HCT116 (cell line): Measurements from ENCODE around the gene MSI2. TPM values are rescaled to one million over a fixed set of nuclear protein-coding genes. Genes with fewer than 3 reads are reported as not detected.

ENCODE experiments used
- ATAC-seq: fragments of 200-7000 bp; cut with Tn5 transposase; 2 replicates; pipeline ENCODE4 v1.9.1; 2020; ENCODE audit warnings: mild to moderate bottlenecking, moderate library complexity
- BruUV-seq: library from RNA; stranded (reverse); fragments of 400-500 nt; replicated peaks from 2 replicates; lab custom pipeline; 2021; lab: Mats Ljungman, UMichigan
- CTCF ChIA-PET: fragments of 300-600 bp; sonication (Branson Sonifier 250); formaldehyde crosslinking; loops from one replicate; lab custom pipeline; 2021; ENCODE audit warnings: antibody characterized with exemption; lab: Charles Lee
- POLR2A ChIA-PET: fragments of 300-600, 350-600 bp; sonication (Branson Sonifier 250); formaldehyde crosslinking; loops from one replicate; lab custom pipeline; 2021; ENCODE audit warnings: antibody characterized with exemption; lab: Charles Lee
- RAD21 ChIA-PET, 2 experiments: fragments of 300-600 bp; sonication (Branson Sonifier 250); formaldehyde crosslinking; loops; one replicate each; lab custom pipeline; 2023; ENCODE audit warnings: low total read pairs in 2 of 2; ENCODE audit not compliant: uncharacterized antibody in 2 of 2, unreplicated experiment in 2 of 2, low non-redundant PET in 1 of 2; lab: Charles Lee
- DNase-seq: peaks from one replicate; pipeline ENCODE4 v3.0.0-alpha.2; 2010; ENCODE audit warnings: low read depth, low spot score
- H2AFZ ChIP-seq: fragments of 200-600 bp; shearing (Covaris generic), sonication (generic); 2 replicates; pipeline ENCODE4 v1.6.1; 2017; ENCODE audit warnings: low read depth, mixed run types, mixed read lengths, antibody characterized with exemption, low read length; ENCODE audit not compliant: poor library complexity, severe bottlenecking
- H3K27ac ChIP-seq: 2 replicates; pipeline ENCODE4 v1.5.1; 2012; ENCODE audit warnings: low read depth, low read length
- H3K27me3 ChIP-seq: fragments of 200-600 bp; sonication (generic); 2 replicates; pipeline ENCODE4 v1.6.1; 2016; ENCODE audit warnings: mixed run types, low read length, mixed read lengths; ENCODE audit not compliant: insufficient read depth
- H3K36me3 ChIP-seq, 2 experiments: fragments of 200-500 bp in 1 of 2; fragments of 200-600 bp in 1 of 2; sonication (Bioruptor generic) in 1 of 2; sonication (generic) in 1 of 2; 2 replicates each; pipeline versions ENCODE4 v1.5.1 to v1.6.1; 2014 to 2016; ENCODE audit warnings: low read length in 2 of 2, inconsistent platforms in 1 of 2, mixed read lengths in 1 of 2, mixed run types in 1 of 2; ENCODE audit not compliant: insufficient read depth in 2 of 2, control insufficient read depth in 1 of 2
- H3K4me1 ChIP-seq, 2 experiments: fragments of 200-600 bp in 1 of 2; sonication (generic) in 1 of 2; 2 replicates each; pipeline versions ENCODE4 v1.5.1 to v1.6.1; 2012 to 2017; ENCODE audit warnings: low read length in 2 of 2, inconsistent platforms in 1 of 2, mild to moderate bottlenecking in 1 of 2, mixed read lengths in 1 of 2, mixed run types in 1 of 2, moderate library complexity in 1 of 2; ENCODE audit not compliant: insufficient read depth in 2 of 2, control insufficient read depth in 1 of 2
- H3K4me2 ChIP-seq: fragments of 200-600 bp; sonication (generic); 2 replicates; pipeline ENCODE4 v1.6.1; 2017; ENCODE audit warnings: mixed run types, low read length, mixed read lengths
- H3K4me3 ChIP-seq, 2 experiments: fragments of 200-600 bp in 1 of 2; sonication (generic) in 1 of 2; replicated peaks in 1 of 2; 2 replicates each; pipeline ENCODE4 v1.5.1; 2011 to 2016; ENCODE audit warnings: low read length in 2 of 2, control low read depth in 1 of 2, low read depth in 1 of 2, mild to moderate bottlenecking in 1 of 2, mixed read lengths in 1 of 2, mixed run types in 1 of 2
- H3K79me2 ChIP-seq: fragments of 200-600 bp; sonication (generic); 2 replicates; pipeline ENCODE4 v1.6.1; 2017; ENCODE audit warnings: mild to moderate bottlenecking, mixed run types, low read length, moderate library complexity, mixed read lengths; ENCODE audit not compliant: insufficient read depth
- H3K9ac ChIP-seq: fragments of 200-600 bp; sonication (generic); 2 replicates; pipeline ENCODE4 v1.6.1; 2016; ENCODE audit warnings: low read length, mixed read lengths
- H3K9me2 ChIP-seq: fragments of 200-600 bp; sonication (generic), shearing (Covaris generic); 2 replicates; pipeline ENCODE4 v1.6.1; 2017; ENCODE audit warnings: mixed run types, mild to moderate bottlenecking, moderate library complexity; ENCODE audit not compliant: insufficient read depth
- H3K9me3 ChIP-seq, 2 experiments: fragments of 200-500 bp in 1 of 2; fragments of 200-600 bp in 1 of 2; sonication (Bioruptor generic) in 1 of 2; sonication (generic) in 1 of 2; 2 replicates each; pipeline ENCODE4 v1.6.1; 2014 to 2017; ENCODE audit warnings: low read length in 2 of 2, mixed read lengths in 2 of 2, inconsistent platforms in 1 of 2, low read depth in 1 of 2, mild to moderate bottlenecking in 1 of 2, mixed run types in 1 of 2, moderate library complexity in 1 of 2; ENCODE audit not compliant: control insufficient read depth in 1 of 2, insufficient read depth in 1 of 2
- H4K20me1 ChIP-seq: fragments of 200-600 bp; sonication (generic), shearing (Covaris generic); 2 replicates; pipeline ENCODE4 v1.6.1; 2017; ENCODE audit warnings: mixed run types, mild to moderate bottlenecking, moderate library complexity; ENCODE audit not compliant: insufficient read depth
- CBX3 ChIP-seq: IDR thresholded peaks from 2 replicates; pipeline ENCODE4 v1.6.1; 2012; ENCODE audit warnings: low read depth
- EZH2 ChIP-seq: fragments of 200-600 bp; sonication (generic); IDR thresholded peaks from 2 replicates; pipeline ENCODE4 v1.6.1; 2017; ENCODE audit warnings: antibody characterized with exemption, mixed run types
- FOSL1 ChIP-seq: IDR thresholded peaks from 2 replicates; pipeline ENCODE4 v1.6.1; 2012; ENCODE audit warnings: low read depth
- SIN3A ChIP-seq: IDR thresholded peaks from 2 replicates; pipeline ENCODE4 v1.6.1; 2012; ENCODE audit warnings: low read depth
- SRF ChIP-seq: IDR thresholded peaks from 2 replicates; pipeline ENCODE4 v1.6.1; 2012; ENCODE audit warnings: low read depth
- TCF7L2 ChIP-seq: IDR thresholded peaks from 2 replicates; pipeline ENCODE4 v1.7.0; 2011; ENCODE audit warnings: borderline replicate concordance, inconsistent platforms; ENCODE audit not compliant: insufficient read depth, insufficient read length; ENCODE audit errors: extremely low read depth
- YY1 ChIP-seq: IDR thresholded peaks from 2 replicates; pipeline ENCODE4 v1.6.1; 2011; ENCODE audit warnings: low read length, low read depth, moderate library complexity, mild to moderate bottlenecking; ENCODE audit not compliant: insufficient replicate concordance; ENCODE audit errors: extremely low read depth
- ZFX ChIP-seq: fragments of 450-650 bp; IDR thresholded peaks from 2 replicates; pipeline ENCODE4 v1.6.1; 2017
- intact Hi-C: fragments of 100-400 bp; cut with micrococcal nuclease; formaldehyde crosslinking; loops from 2 replicates; pipeline ENCODE4 v1.10.0; 2022
- total RNA-seq: library from RNA; stranded (reverse); gene quantifications from one replicate; pipeline ENCODE4 v1.2.1, GENCODE V29; 2021; ENCODE audit not compliant: unreplicated experiment
- TF ChIP-seq, protein P1 (sequence below): IDR thresholded peaks from 2 replicates; pipeline ENCODE4 v1.6.1; 2012
- TF ChIP-seq, protein P2 (sequence below): IDR thresholded peaks from 2 replicates; pipeline ENCODE4 v1.6.1; 2012; ENCODE audit warnings: low read depth

Gene MSI2
- total RNA-seq, 1 experiment from 2014 or later: 137 TPM

- H4K20me1 ChIP-seq: peaks cover 5% of the 10 kb centered on the region; the same call in 1 of the 2 replicates
- H2AFZ ChIP-seq: no peak overlapping the region
- no TSS peak for BruUV-seq
- no peaks in the 10 kb centered on the region for H3K9me3 ChIP-seq
- POLR2A ChIA-PET: no interaction called here
- RAD21 ChIA-PET: no interaction called here
- ATAC-seq: no peak
- no peak overlapping the region for H3K4me3 ChIP-seq
- DNase-seq: no peak
- no peak overlapping the region for H3K27ac ChIP-seq
- CTCF ChIA-PET: no interaction called here
- H3K36me3 ChIP-seq: no peaks in the 10 kb centered on the region
- no peak overlapping the region for H3K9ac ChIP-seq
- H3K9me2 ChIP-seq: no peaks in the 10 kb centered on the region
- 0 out of 4 replicates have a peak, but pooled peaks cover 2 to 5% of the 10 kb centered on the region in 2 experiments for H3K4me1 ChIP-seq
- H3K27me3 ChIP-seq: no peaks in the 10 kb centered on the region
- H3K4me2 ChIP-seq: no peak overlapping the region
- TF ChIP-seq, protein P1, sequence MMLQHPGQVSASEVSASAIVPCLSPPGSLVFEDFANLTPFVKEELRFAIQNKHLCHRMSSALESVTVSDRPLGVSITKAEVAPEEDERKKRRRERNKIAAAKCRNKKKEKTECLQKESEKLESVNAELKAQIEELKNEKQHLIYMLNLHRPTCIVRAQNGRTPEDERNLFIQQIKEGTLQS: no peak
- no peak for TF ChIP-seq SRF
- TF ChIP-seq FOSL1: no peak
- TF ChIP-seq ZFX: no peak
- TF ChIP-seq EZH2: no peak
- no peak for TF ChIP-seq SIN3A
- no peak for TF ChIP-seq TCF7L2
- TF ChIP-seq, protein P2, sequence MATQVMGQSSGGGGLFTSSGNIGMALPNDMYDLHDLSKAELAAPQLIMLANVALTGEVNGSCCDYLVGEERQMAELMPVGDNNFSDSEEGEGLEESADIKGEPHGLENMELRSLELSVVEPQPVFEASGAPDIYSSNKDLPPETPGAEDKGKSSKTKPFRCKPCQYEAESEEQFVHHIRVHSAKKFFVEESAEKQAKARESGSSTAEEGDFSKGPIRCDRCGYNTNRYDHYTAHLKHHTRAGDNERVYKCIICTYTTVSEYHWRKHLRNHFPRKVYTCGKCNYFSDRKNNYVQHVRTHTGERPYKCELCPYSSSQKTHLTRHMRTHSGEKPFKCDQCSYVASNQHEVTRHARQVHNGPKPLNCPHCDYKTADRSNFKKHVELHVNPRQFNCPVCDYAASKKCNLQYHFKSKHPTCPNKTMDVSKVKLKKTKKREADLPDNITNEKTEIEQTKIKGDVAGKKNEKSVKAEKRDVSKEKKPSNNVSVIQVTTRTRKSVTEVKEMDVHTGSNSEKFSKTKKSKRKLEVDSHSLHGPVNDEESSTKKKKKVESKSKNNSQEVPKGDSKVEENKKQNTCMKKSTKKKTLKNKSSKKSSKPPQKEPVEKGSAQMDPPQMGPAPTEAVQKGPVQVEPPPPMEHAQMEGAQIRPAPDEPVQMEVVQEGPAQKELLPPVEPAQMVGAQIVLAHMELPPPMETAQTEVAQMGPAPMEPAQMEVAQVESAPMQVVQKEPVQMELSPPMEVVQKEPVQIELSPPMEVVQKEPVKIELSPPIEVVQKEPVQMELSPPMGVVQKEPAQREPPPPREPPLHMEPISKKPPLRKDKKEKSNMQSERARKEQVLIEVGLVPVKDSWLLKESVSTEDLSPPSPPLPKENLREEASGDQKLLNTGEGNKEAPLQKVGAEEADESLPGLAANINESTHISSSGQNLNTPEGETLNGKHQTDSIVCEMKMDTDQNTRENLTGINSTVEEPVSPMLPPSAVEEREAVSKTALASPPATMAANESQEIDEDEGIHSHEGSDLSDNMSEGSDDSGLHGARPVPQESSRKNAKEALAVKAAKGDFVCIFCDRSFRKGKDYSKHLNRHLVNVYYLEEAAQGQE: no peak
- no peak for TF ChIP-seq CBX3
- no peak for TF ChIP-seq YY1
- intact Hi-C loops: no loop called here
- H3K79me2 ChIP-seq: no peaks in the 10 kb centered on the region; the same call in 1 of the 2 replicates
These were observed 245.7 kb downstream of the MSI2 start for GRCh38 chr17:57502022-57502421.
